HG02970 (cell line): Measurements from ENCODE around the gene AGAP1.
"Not testable (repeated sequence)": the region's sequence is repeated elsewhere in the genome, so short reads cannot be mapped to it uniquely, and the experiment has no call there.

ENCODE experiments used
- ATAC-seq: cut with Tn5 transposase; IDR thresholded peaks from one replicate; pipeline ENCODE4 v1.9.1; 2021; ENCODE audit warnings: mild to moderate bottlenecking, moderate library complexity, moderate number of reproducible peaks; ENCODE audit not compliant: unreplicated experiment, low FRiP score

Gene AGAP1

DNA sequence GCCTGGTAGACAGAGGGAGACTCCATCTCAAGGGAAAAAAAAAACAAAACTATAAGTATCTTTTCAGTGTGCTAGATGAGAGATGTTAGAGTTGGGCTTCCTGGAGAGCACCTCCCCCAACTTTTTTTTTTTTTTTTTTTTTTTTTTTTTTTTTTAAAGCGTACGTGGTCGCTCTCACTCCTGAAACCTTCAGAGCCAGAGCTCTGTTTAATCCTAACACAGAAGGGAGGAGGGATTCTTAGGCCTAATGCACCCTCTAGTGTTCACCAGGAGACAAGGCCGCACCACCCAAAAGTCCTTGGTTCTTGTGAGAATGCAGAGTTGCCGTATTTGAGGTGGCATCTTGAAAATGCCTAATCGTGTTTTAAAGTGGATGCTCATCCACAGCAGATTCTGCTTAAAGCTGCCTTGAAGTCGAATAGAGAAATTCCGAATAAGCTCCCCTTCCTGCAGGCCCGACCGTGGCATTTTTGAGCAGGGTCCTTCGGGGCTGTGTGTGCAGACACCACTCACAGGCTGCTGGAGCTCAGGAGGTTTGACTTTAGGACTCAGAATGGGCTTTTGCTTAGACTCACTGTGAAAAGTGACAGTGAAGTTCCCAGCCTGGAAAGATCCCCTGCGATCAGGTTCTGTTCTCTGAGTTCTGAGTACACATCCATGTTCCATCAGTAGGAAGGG, 252.6 kb downstream of the AGAP1 start:
- no peak for ATAC-seq

DNA sequence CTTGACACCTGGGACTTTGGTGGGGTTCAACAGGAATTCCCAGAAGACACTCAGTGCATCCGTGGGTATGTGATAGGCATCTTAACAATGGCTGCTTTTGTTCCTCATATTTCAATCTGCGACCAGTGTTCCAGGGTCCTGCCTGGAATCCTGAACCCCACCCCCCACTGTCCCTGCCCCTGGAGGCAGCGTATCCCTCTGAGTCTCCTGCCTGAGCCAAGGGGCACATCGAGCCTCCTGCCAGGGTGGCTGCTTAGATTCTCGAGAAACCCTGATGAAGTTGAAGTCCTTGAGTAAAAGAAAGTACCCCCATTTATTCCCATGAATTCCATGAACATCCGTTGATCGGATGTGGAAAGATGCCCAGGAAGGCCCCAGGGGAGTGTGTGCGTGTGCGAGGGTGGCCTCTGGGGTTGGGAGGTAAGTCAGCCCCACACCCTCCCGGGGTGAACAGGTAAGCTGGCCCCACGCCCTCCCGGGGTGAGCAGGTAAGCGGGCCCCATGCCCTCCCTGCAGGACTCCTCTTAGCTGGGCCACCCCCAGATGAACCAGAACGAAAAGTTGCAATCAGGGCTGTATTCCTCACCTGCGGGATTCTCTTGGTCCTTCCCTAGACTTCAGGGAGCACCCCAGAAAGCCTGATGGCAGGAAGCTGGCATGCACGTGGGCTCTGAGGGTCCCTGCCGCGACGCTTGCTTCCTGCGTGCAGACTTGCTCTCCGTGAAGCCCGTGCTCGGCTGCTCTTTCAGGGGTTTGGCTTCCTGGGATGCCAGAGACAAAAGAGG, 253.3 kb downstream of the AGAP1 start:
- ATAC-seq = no peak

DNA sequence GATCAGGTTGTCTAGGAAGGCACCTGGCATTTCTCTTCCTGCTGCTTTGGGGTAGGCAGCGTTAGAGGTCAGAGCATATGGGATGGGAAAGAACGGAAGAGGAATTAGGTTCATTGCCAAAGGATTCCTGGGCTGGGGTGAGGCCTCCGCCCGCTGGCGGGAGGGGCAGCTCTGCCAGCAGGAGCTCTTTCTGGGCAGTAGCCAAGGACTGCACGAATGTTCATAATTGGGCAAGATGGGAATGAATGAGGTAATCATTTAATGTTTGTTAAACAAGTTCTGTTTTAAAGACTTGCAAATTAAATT, 253.9 kb downstream of the AGAP1 start:
- no peak for ATAC-seq

DNA sequence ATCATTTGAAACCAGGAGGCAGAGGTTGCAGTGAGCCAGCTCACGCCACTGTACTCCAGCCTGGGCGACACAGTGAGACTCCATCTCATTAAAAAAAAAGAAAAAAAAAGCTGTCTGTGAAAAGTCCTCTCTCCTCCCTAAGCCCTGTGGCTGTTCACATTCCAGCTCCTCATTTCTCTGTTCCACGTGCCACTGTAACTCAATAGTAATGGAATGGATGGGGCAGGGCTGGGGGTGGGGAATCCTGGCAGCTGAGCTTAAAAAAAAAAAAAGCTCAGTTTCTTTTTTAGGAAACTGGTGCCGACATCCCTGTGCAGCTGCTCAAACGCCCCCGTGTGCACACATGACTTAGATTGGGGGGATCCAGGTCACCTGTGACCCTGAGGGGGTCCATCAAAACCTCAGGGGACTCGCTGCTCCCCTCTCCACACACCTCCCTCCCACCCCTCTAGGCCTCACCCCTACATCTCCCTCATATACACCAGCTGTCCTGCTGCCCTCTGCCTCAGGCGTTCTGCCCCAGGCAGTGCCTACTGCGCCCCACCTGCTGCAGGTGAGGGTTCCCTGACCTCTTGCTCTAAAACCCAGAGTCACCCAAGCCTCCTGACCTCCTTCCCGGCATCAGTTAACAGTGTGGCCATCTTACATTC, 255.4 kb downstream of the AGAP1 start:
- ATAC-seq = no peak

DNA sequence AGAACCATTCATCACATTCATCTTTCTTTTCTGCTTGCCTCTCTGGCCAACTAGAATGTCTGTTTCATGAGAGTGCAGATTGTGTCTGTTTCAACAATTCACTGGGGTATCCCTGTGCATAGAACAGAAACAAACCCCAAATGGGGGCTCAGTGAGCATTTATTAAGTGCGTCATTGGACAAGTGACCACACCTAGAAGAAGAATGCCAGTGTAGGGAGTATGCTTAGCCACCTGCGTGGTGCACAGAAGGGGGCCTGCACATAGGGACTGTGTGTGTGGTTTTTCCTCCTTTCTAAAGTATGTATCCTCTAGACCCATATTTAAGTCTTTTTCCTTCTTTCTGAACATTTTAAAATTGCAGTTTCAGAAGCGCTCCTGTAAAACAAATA, 255.9 kb downstream of the AGAP1 start:
- ATAC-seq = no peak

DNA sequence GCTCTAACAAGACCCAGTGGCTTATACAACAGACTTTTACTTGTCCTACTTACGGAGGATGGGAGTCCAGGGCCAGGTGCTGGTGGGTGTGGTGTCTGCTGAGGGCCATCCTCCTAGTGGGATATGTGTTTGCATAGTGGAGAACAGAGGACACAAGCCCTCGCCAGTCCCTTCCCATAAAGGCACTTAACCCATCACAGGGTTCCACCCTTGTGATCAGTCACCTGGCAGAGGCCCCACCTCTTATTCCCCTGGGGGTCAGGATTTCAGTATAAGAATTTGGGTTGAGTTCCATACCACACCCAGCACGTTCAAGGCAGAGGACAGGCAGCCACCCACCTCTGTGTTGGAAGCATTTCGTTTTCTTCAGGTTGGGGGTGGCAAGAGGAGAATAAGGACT, 259.0 kb downstream of the AGAP1 start:
- no peak for ATAC-seq

DNA sequence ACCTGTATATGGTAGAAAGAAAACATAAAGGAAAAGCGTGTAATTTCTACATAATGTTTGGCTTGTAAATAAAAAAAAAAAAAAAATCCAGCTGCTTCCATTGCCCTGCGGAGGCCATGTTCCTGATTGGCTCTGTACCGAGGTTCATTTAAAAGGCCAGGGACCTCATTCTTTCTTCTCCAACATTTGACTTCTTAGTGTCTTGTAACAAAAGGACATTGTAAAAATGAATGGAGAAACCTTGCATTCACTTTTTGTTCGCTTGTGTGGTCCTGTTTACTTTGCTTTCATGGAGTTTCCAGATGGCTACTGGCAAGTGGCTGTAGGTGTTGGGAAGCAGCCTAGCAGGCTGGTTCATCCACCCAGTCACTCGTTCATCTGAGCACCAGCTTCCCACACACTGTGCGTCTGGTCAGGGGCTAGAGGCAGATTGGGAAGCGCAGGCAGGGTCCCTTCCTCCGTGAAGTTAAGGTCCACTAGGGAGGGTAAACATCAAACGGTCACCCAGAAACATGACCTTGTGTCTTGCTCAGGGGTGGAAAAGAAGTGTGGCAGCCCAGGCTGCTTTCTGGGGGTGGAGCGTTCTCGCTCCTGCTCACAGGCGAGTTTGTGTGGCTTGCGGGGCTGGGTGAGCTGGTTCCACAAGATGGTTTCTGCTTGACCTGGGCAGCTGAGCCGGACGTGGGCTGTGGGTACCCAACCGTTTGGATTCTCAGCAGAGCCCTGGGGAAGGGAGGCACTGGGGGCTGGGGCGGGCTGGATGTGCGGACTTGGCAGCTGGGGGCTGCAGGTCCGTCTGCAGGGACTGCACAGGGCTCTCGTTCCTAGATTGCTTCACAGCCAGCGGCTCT, 260.7 kb downstream of the AGAP1 start:
- no peak for ATAC-seq

DNA sequence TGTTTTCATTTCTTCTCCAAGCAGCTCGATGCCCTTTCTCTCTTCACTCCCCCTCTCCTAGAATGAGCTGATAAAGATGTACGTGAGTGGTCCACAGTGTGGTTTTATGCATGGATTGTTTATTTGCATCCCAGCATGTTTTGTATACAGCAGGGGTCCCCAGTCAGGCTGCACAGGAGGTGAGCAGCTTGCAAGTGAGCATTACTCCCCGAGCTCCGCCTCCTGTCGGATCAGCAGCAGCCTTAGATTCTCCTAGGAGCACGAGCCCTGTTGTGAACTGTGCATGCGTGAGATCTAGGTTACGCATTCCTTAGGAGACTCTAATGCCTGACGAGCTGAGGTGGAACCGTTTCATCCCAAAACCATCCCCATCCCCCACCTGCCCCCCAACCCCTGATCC, 262.6 kb downstream of the AGAP1 start:
- ATAC-seq = no peak

DNA sequence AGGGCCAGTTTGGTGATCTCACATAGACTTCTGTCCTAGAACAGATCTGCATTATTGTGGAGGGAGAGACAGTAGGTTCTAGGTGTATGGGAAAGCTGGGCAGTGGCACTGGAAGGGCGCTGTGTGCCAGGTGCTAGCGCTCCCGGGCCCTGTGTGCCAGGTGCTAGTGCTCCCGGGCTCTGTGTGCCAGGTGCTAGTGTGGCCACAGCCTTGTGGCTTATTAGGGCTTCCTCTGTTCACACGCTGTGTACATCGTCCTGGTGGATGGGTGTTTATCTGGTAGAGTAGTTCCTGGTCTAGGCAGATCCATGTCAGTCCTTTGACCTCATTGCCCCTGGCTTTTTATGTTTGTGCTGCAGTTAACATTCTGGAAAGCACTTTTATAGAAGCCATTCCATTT, 263.4 kb downstream of the AGAP1 start:
- no peak for ATAC-seq

DNA sequence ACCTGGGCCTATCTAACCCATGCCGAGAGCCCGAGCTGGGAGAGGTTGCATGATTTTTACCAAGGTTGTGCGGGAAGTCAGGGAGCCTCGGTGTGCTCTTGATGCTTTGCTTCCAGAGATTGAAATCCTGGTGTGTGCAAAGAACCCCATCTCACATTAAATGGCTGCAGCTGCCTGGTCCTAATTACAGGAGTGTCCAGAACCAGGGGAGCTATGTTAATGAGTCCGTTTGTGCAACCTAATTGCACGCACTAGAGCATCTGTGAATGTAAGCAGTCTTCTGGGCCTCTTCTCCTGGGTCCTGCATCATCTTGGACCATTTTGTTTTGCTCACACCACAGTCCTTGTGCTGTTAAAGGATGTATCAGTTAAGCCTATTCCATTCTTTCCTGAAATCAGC, 263.8 kb downstream of the AGAP1 start:
- ATAC-seq = no peak

DNA sequence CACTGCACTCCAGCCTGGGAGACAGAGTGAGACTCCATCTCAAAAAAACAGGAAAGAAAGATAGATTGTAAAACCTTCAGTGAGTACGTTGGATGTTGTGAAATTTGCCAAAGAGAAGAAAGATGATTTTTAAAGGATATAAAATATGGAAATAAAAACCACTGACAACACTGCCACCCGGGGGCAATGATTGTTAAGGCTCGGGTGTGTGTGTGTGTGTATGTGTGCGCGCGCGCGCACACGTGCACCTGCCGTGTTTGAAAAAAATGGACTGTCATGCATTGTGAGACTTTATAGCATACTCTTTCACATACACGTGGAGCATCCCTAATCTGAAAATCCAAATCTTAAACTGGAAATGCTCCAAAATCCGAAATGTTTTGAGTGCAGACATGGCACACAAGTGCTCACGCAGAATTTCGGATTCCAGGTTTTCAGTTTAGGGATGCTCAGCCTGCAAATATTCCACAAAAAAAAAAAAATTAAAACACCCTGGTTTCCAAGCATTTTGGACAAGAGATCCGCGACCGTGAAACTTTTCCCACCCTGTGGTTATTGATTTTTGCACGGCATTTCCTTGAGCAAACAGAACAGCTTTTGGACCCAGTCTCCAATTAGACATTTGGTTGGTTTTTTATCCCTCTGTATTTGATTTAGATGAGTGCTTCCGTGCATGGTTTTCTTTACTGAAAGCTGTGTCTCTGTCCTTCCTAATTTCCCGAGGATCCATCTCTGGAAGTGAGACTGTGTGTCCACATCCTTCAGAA, 269.2 kb downstream of the AGAP1 start:
- no peak for ATAC-seq

DNA sequence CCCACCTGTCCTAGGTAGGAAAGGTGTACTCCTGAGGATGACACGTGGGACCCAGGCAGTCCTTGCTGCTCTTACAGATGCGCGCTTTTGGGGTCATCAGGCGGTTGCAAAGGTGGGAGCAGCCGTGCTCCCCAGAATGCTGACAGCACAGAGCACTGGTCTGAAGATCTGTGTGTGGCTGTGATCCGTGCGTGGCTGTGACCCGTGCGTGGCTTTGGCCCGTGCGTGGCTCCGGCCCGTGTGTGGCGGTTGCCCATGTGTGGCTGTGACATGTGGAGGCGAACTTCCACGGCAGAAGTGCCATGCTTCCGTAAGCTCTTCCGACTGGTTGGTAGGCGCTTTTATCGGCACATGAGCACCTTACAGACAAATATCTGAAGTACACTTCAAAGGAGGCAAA, 270.0 kb downstream of the AGAP1 start:
- no peak for ATAC-seq

DNA sequence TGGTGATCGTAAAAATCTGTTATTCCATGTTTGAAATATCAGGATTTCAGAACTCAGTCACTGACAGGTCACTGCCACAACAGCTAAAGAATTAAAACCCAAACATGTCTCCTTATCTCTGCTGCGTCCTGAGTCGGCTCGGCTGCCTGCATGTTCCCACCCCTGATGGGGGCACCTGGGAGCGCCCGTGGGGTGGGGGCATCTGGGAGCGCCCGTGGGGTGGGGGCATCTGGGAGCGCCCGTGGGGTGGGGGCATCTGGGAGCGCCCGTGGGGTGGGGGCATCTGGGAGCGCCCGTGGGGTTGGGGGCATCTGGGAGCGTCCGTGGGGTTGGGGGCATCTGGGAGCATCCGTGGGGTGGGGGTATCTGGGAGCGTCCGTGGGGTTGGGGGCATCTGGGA, 270.6 kb downstream of the AGAP1 start:
- ATAC-seq = not testable (repeated sequence)

DNA sequence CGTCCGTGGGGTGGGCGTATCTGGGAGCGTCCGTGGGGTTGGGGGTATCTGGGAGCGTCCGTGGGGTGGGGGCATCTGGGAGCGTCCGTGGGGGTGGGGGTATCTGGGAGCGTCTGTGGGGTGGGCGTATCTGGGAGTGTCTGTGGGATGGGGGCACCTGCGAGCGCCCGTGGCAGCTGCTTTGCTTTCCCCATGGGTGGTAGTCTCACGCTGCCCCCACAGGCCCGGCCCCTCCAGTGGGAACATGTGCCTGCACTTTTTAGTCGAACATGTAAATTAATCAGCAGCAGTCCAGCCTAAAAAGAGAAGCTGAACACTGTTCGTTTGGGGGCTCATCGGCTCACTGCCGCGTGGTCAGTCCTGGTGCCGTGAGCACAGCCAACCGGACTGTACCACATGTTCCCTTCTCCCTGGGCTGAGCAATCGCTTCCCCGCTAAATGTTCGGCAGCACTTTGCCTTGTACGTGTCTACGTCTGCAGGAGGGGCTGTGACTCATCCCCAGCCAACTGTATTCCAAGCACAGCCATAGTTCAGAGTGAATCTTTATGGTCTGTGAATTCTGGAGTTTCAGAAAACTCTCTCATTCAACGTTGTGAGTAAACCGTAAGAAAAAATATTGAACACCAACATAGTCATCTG, 271.5 kb downstream of the AGAP1 start:
- ATAC-seq = no peak

DNA sequence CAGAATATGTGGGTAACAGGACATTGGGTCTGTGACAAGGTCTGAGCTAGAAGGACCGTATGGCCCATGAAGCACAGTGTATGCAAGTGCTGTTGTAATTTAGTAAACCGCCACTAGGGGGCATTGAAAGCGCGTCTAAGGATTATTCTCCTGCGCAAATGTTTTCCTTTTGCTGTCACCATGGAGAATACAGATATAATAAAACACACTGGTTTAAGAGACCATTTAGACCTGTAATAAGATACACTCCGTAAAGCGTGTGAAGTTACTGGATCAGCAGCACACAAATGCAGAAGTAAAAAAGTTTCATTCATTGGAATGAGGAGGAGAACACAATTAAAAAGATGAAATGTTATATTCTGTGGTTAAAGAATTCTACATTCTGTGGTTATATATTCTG, 272.4 kb downstream of the AGAP1 start:
- no peak for ATAC-seq

DNA sequence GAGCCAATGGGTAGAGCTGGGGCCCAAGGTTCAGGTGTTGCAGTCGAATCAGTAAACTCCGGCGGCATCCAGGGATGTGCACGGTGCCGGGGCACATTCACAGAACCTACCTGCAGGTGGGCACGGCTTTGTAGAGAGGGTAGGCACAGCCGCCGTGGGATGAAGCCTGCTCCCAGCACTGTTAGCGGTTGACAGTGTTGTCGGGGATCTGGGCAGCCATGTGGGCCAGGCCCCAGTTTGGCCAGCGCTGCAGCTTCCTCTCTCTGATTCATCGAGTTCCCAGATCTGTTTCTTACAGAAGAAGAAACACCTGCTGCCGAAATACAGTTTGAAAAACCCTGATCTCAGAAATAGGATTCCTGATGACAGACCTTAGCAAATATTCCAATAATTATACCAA, 274.8 kb downstream of the AGAP1 start:
- ATAC-seq = no peak

DNA sequence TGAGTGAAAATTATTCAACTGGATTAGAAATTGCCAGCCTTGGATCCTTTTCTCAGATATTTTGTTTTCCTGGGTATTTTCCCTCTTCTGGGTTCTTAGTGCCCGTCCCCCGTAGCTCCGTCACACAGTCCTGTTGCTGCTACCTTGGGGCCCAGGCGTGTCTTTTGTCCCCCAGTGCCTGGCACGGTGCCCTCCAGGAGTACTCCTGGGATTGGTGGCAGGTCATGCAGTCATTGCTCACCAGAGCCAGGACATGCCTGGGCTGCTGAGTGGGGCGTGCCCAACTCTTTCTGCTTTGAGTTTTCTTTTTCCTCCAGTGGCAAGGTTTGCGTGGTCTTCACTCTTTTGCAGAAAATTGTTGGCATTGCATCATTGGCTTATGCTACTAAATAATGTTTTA, 275.2 kb downstream of the AGAP1 start:
- ATAC-seq = no peak

DNA sequence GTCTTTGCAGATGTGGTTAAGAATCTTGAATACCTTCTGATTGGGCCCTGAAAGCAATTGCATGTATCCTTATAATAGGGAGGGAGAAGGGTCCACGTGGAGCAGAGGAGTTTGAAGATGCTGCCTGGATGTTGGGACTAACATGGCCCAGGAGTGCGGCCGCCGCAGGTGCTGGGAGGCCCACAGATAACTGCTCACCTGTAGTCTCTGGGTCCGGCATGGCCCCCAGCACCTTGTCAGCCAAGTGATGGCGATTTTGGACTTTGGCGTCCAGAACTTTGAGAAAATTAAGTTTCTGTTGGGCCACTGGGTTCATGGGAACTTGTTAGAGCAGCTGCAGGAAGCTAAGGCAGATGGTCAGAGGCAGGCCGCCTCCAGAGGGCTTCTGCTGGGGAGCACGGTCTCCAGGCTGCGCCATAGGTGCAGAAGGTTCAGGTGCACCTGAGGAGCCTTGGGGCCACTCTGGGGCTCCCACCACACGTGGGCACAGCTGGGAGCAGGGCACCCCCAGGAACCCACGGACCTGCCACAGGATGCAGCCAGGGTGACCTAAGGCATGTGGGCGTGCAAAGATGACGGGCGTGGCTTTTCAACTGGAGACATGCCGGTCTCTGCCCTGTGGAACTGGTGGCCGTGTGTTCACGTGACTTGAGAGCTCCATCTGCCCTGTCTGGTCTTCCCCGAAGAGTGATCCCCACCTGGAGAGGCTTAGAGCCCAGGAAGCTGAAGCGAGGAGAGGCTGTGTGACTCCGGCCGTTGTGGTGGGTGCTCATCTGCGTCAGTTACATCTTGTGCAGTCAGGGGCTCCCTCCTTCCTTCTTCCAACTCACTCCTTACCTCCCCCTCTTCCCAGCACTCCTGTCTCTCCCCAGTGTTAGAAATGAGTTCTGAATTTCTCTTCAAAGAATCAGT, 277.3 kb downstream of the AGAP1 start:
- ATAC-seq = no peak
